GM19463 (cell line): ENCODE data around the gene PAX7.
"Not testable (repeated sequence)": the region's sequence is repeated elsewhere in the genome, so short reads cannot be mapped to it uniquely, and the experiment has no call there.

Source experiments
- ATAC-seq: cut with Tn5 transposase; IDR thresholded peaks from one replicate; pipeline ENCODE4 v1.9.1; 2021; ENCODE audit warnings: mild to moderate bottlenecking, moderate library complexity; ENCODE audit not compliant: unreplicated experiment

The PAX7 gene

GRCh38 chr1:18657506-18658201 lies 27.0 kb downstream of the PAX7 start:
- ATAC-seq, result no peak

GRCh38 chr1:18658831-18659230 lies 28.2 kb downstream of the PAX7 start:
- no peak for ATAC-seq

GRCh38 chr1:18661404-18662285 lies 31.0 kb downstream of the PAX7 start:
- ATAC-seq, result no peak

- no peak for ATAC-seq
These were observed 31.6 kb downstream of the PAX7 start for GRCh38 chr1:18662286-18662639.

- ATAC-seq, result no peak
These were observed 35.8 kb downstream of the PAX7 start for GRCh38 chr1:18666317-18666920.

GRCh38 chr1:18667333-18667732 lies 36.7 kb downstream of the PAX7 start:
- ATAC-seq, result no peak

GRCh38 chr1:18668046-18668445 lies 37.4 kb downstream of the PAX7 start:
- no peak for ATAC-seq

GRCh38 chr1:18668750-18669404 lies 38.2 kb downstream of the PAX7 start:
- ATAC-seq, result no peak

GRCh38 chr1:18670121-18670867 lies 39.6 kb downstream of the PAX7 start:
- ATAC-seq, result no peak

GRCh38 chr1:18670868-18671225 lies 40.2 kb downstream of the PAX7 start:
- ATAC-seq, result no peak

- no peak for ATAC-seq
These were observed 43.3 kb downstream of the PAX7 start for GRCh38 chr1:18673976-18674375.

GRCh38 chr1:18676332-18676781 lies 45.7 kb downstream of the PAX7 start:
- no peak for ATAC-seq

- no peak for ATAC-seq
These were observed 50.8 kb downstream of the PAX7 start for GRCh38 chr1:18681423-18681835.

- ATAC-seq, result no peak
These were observed 51.7 kb downstream of the PAX7 start for GRCh38 chr1:18682375-18682774.

GRCh38 chr1:18684303-18684702 lies 53.7 kb downstream of the PAX7 start:
- no peak for ATAC-seq

- ATAC-seq, result no peak
These were observed 55.9 kb downstream of the PAX7 start for GRCh38 chr1:18686540-18686939.

- no peak for ATAC-seq
These were observed 56.6 kb downstream of the PAX7 start for GRCh38 chr1:18687273-18687672.

GRCh38 chr1:18691648-18692047 lies 61.0 kb downstream of the PAX7 start:
- no peak for ATAC-seq

GRCh38 chr1:18693256-18694098 lies 62.8 kb downstream of the PAX7 start:
- no peak for ATAC-seq

GRCh38 chr1:18694289-18694688 lies 63.6 kb downstream of the PAX7 start:
- ATAC-seq, result not testable (repeated sequence)
